ENCODE measurements around the gene SPTLC2. TPM values are rescaled to one million over a fixed set of nuclear protein-coding genes. Genes with fewer than 3 reads are reported as not detected.

Gene SPTLC2
- total and polyA plus RNA-seq, 4 donors: 8.1 to 48.6 (median 27.6) TPM

DNA sequence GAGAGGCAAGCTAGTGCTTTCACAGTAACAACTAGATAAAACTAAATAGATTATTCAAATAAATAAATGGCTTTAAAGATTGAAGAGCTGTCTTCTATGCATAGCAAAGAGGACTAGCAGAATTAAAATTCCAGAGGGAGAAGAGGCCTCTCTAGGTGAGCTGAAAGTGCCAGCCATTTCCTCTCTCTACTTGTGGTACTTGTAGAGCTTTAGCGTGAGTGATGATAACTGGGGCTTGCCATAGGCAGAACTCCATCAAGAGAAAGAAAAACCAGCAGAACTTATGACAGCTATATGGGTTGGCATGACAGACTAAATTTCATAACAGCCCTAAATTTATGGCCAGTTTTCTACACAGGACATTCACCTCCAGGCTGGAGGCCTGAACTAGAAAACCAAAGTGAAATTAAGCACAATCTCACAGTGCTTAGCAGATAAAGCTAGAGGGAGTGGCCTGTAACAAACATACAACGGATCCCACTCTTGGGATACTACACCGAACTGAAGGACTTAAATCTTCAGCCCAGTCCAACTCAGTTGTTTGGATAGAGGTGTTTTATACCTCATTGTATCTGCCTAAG, 11.0 kb downstream of the SPTLC2 start:
- TF ChIP-seq, protein P1, sequence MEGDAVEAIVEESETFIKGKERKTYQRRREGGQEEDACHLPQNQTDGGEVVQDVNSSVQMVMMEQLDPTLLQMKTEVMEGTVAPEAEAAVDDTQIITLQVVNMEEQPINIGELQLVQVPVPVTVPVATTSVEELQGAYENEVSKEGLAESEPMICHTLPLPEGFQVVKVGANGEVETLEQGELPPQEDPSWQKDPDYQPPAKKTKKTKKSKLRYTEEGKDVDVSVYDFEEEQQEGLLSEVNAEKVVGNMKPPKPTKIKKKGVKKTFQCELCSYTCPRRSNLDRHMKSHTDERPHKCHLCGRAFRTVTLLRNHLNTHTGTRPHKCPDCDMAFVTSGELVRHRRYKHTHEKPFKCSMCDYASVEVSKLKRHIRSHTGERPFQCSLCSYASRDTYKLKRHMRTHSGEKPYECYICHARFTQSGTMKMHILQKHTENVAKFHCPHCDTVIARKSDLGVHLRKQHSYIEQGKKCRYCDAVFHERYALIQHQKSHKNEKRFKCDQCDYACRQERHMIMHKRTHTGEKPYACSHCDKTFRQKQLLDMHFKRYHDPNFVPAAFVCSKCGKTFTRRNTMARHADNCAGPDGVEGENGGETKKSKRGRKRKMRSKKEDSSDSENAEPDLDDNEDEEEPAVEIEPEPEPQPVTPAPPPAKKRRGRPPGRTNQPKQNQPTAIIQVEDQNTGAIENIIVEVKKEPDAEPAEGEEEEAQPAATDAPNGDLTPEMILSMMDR (IDR thresholded peaks at IDR 0.05; ENCODE audit: control extremely low read depth, extremely low read depth): no peak
- H3K4me3 ChIP-seq: no peak overlapping the region
- no peaks in the 10 kb centered on the region for H3K36me3 ChIP-seq (ENCODE audit: control insufficient read depth in 4 of 4, insufficient read depth in 4 of 4, low read length in 4 of 4)
- ATAC-seq (ENCODE audit: insufficient read depth, low FRiP score) (no peak), DNase-seq (no peak)
- H3K27me3 ChIP-seq (ENCODE audit: control insufficient read depth in 3 of 3, insufficient read depth in 3 of 3, low read length in 2 of 3): no peaks in the 10 kb centered on the region
- peaks cover 0 to 8% (median 5%) of the 10 kb centered on the region in 5 donors for H3K4me1 ChIP-seq (ENCODE audit: control insufficient read depth in 5 of 5, insufficient read depth in 5 of 5, low read length in 5 of 5)
- H3K27ac ChIP-seq (ENCODE audit: low read depth in 1 of 2, low read length in 1 of 2): no peak overlapping the region
- H3K9me3 ChIP-seq (ENCODE audit: control insufficient read depth in 4 of 4, insufficient read depth in 3 of 4, low read length in 3 of 4): no peaks in the 10 kb centered on the region
- WGBS, 2 donors: 24 to 33% methylated on average over 3 of the region's 3 CpGs
- H3K9ac ChIP-seq (ENCODE audit: insufficient read depth in 1 of 2, low read length in 2 of 2): no peak overlapping the region

DNA sequence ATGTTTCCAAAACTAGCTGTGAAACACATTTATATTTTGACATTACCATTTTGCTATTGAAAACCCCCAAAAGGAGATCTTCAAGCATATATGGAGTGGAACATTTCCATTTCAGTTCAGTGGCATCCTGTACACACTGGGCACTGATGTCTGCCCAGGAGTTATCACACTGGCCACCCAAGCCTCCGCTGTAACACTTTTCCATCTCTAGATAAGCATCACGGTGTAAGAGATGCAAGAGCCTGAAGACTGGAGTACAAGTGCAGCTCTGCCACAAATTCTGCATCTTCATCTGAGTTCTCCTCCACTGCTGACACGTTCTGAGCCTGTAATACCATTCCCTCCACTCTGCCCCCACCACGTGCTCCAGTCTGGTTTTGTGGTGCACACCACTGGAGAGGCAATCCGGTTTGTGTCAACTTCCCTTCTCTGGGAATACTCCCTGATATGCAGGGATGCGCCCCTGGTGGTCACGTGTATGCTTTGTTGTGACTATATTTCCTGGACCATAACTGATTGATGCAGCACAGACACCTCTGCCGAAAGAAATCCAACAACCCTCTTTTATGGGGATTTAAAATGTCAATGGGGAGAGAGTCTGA, 12.7 kb downstream of the SPTLC2 start:
- DNase-seq: no peak
- Histone ChIP-seq H3K27ac (ENCODE audit: low read depth in 1 of 2, low read length in 1 of 2) (no peak overlapping the region), H3K4me3 (no peak overlapping the region), H3K4me1 (ENCODE audit: control insufficient read depth in 5 of 5, insufficient read depth in 5 of 5, low read length in 5 of 5) (peaks cover 0 to 15% (median 6%) of the 10 kb centered on the region in 5 donors), H3K27me3 (ENCODE audit: control insufficient read depth in 3 of 3, insufficient read depth in 3 of 3, low read length in 2 of 3) (no peaks in the 10 kb centered on the region), H3K36me3 (ENCODE audit: control insufficient read depth in 4 of 4, insufficient read depth in 4 of 4, low read length in 4 of 4) (no peaks in the 10 kb centered on the region), H3K9me3 (ENCODE audit: control insufficient read depth in 4 of 4, insufficient read depth in 3 of 4, low read length in 3 of 4) (no peaks in the 10 kb centered on the region), H3K9ac (ENCODE audit: insufficient read depth in 1 of 2, low read length in 2 of 2) (no peak overlapping the region)
- ATAC-seq (ENCODE audit: insufficient read depth, low FRiP score): no peak
- 22 to 45% methylated on average over 8 of the region's 8 CpGs for WGBS, 2 donors
- TF ChIP-seq, protein P1 (IDR thresholded peaks at IDR 0.05; ENCODE audit: control extremely low read depth, extremely low read depth): no peak

DNA sequence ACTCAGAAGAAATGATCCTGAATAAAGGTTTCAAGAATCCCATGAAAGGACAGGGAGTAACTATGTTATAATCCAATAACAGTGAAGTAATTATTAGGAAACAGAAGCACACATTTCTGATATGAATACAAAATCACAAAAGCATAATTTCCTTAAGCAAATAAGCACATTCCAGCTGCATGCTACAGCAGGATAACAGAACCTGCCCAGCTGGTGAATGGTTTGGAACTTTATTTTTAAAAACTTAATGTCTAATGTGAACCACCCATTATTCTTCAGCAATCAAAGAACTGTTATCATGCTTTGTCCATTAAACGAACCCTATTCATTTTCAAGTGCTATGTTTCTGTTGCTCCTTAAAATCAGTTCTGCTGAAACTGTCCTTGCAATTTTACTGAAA, 13.4 kb downstream of the SPTLC2 start:
- no peak overlapping the region for H3K27ac ChIP-seq (ENCODE audit: low read depth in 1 of 2, low read length in 1 of 2)
- no peak overlapping the region for H3K9ac ChIP-seq (ENCODE audit: insufficient read depth in 1 of 2, low read length in 2 of 2)
- no peaks in the 10 kb centered on the region for H3K36me3 ChIP-seq (ENCODE audit: control insufficient read depth in 4 of 4, insufficient read depth in 4 of 4, low read length in 4 of 4)
- 53 to 82% methylated on average over 1 of the region's 1 CpG for WGBS, 2 donors
- no peak overlapping the region for H3K4me3 ChIP-seq
- H3K27me3 ChIP-seq (ENCODE audit: control insufficient read depth in 3 of 3, insufficient read depth in 3 of 3, low read length in 2 of 3): no peaks in the 10 kb centered on the region
- ATAC-seq (ENCODE audit: insufficient read depth, low FRiP score): no peak
- TF ChIP-seq, protein P1 (IDR thresholded peaks at IDR 0.05; ENCODE audit: control extremely low read depth, extremely low read depth): no peak
- no peaks in the 10 kb centered on the region for H3K9me3 ChIP-seq (ENCODE audit: control insufficient read depth in 4 of 4, insufficient read depth in 3 of 4, low read length in 3 of 4)
- H3K4me1 ChIP-seq (ENCODE audit: control insufficient read depth in 5 of 5, insufficient read depth in 5 of 5, low read length in 5 of 5): peaks cover 0 to 18% (median 6%) of the 10 kb centered on the region in 5 donors
- no peak for DNase-seq

All from lung (tissue), 12 donors.